ENCODE results near the gene RAB28. TPM values are rescaled to one million over a fixed set of nuclear protein-coding genes. Genes with fewer than 3 reads are reported as not detected.

The RAB28 gene
- total RNA-seq, 1 donor, result 16.7 TPM

DNA sequence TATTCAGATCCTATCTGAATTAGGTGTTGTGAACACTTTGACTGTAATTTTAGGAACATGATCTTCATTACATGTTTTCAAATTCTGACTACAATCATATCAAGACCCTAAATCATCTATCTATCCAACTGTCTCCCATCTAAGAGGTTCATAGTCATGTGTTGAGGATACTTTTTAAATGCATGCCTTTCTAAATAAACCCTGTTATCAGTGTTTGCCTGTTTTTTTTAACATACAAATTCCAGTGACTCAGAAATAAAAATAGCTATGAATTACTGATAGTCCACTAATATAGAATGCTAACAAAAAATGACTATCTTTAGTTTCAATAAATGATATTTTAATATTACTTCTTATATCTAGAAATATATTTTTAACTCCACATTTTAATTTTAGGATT, 8.0 kb downstream of the RAB28 start:
- no peak overlapping the region for H3K4me3 ChIP-seq (ENCODE audit: low read depth, low read length)
- TF ChIP-seq, protein P1, sequence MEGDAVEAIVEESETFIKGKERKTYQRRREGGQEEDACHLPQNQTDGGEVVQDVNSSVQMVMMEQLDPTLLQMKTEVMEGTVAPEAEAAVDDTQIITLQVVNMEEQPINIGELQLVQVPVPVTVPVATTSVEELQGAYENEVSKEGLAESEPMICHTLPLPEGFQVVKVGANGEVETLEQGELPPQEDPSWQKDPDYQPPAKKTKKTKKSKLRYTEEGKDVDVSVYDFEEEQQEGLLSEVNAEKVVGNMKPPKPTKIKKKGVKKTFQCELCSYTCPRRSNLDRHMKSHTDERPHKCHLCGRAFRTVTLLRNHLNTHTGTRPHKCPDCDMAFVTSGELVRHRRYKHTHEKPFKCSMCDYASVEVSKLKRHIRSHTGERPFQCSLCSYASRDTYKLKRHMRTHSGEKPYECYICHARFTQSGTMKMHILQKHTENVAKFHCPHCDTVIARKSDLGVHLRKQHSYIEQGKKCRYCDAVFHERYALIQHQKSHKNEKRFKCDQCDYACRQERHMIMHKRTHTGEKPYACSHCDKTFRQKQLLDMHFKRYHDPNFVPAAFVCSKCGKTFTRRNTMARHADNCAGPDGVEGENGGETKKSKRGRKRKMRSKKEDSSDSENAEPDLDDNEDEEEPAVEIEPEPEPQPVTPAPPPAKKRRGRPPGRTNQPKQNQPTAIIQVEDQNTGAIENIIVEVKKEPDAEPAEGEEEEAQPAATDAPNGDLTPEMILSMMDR (IDR thresholded peaks at IDR 0.05; ENCODE audit: insufficient read depth, low read length), result no peak

DNA sequence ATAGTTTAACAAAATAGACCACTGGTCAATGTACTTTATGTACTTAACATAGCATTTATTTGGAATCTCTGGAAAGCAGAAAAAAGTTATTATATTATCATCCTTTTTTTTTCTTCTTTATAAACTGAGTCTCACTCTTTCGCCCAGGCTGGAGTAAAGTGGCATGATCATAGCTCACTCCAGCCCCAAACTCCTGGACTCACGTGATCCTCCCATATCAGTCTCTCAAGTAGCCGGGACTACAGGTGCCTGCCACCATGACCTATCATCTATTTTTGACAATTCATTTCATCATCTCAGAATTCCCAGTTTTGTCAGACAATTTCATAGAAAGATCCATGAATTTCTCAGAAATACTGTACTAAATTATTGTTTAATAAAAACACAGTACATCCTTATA, 12.7 kb downstream of the RAB28 start:
- TF ChIP-seq, protein P1 (IDR thresholded peaks at IDR 0.05; ENCODE audit: insufficient read depth, low read length), result no peak
- no peak for DNase-seq (ENCODE audit: low read depth)
- no peak overlapping the region for H3K4me3 ChIP-seq (ENCODE audit: low read depth, low read length)

More for the DNA sequence above, 8.0 kb downstream of the RAB28 start:
- DNase-seq (ENCODE audit: low read depth), result no peak

DNA sequence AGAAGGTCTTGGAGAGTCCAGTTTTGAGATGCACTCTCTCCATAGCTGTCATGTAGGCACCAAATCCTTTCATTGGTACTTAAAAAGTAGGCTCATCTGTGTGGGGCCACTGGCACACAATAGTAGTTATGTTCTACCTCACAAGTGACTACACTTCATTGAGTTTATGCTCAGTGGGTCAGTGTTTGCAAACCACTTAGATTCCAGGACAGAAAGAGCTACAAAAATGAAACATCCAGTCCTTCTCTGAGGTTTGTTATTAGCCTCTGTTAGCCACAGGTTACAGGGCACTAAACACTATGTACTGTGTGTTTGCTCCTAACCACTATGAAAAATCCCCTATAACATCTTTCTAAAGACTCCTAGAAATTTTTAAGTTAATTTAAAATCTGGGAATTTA, 13.8 kb downstream of the RAB28 start:
- no peak for DNase-seq (ENCODE audit: low read depth)
- TF ChIP-seq, protein P1 (IDR thresholded peaks at IDR 0.05; ENCODE audit: insufficient read depth, low read length), result no peak
- no peak overlapping the region for H3K4me3 ChIP-seq (ENCODE audit: low read depth, low read length)

DNA sequence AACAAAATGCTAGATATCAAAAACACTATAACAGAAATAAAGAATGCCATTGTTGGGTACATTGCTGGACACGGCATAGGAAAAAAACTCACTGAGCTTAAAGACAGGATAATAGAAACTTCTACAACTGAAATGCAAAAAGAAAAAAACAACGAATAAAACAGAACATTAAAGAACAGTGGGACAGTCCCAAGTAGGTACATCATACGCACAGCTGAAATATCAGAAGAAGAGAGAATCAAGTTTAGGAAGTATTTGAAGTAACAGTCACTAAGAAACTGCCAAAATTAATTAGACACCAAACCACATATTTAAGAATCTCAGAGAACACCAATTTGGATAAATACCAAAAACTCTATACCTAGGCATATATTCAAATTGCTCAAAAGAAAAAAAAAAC, 19.2 kb downstream of the RAB28 start:
- no peak overlapping the region for H3K4me3 ChIP-seq (ENCODE audit: low read depth, low read length)
- no peak for DNase-seq (ENCODE audit: low read depth)
- TF ChIP-seq, protein P1 (IDR thresholded peaks at IDR 0.05; ENCODE audit: insufficient read depth, low read length), result no peak

DNA sequence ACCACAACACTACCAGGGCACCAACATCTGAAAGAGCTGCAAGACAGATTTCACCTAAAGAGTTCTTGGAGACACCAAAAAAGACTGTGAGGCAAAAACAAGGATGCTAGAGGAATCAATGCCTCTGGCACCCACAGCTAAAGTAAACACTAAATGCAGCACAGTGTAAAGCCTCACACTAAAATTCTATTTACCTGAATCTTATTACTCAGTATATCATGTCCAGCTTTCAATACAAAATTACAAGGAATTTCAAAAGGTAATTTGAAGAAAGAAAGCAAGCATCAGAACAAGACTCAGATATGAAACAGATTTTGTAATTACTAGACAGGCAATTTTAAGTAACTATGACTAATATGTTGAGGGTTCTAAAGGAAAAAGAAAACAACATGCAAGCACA, 19.6 kb downstream of the RAB28 start:
- TF ChIP-seq, protein P1 (IDR thresholded peaks at IDR 0.05; ENCODE audit: insufficient read depth, low read length), result no peak
- no peak for DNase-seq (ENCODE audit: low read depth)

DNA sequence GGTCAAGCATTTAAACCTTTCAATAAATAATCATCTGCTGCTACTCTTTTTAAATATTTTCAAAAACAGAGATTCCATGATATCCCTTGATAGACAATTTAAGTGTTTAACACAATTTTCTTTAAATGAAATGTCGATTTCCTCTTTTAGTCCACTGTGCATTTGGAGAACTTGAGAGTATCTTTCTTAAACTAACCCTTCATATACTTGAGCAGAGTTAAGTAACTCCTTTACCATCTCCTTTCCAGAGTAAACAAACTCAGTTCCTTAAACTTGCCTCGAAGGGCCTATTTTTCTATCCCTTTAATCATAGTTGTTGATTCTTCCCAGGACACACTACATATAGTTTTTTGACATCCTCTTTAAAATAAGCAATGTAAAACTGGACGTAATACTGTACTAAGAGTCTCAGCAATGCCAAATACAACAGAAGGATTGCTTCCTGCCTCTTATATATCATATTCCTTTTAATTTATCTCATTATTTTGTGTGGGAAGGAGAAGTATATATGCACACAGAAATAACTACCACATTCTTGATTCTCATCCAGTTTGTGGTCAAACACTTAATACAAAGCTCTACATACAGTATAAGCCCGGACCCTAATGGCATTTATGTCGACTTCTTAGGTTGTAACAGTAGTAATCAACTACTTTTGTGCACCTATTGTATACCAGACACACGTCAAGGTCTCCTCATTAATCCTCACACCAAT, 22.8 kb downstream of the RAB28 start:
- DNase-seq (ENCODE audit: low read depth), result no peak
- no peak overlapping the region for H3K4me3 ChIP-seq (ENCODE audit: low read depth, low read length)
- TF ChIP-seq, protein P1 (IDR thresholded peaks at IDR 0.05; ENCODE audit: insufficient read depth, low read length), result no peak

More for the DNA sequence above, 19.6 kb downstream of the RAB28 start:
- no peak overlapping the region for H3K4me3 ChIP-seq (ENCODE audit: low read depth, low read length)

DNA sequence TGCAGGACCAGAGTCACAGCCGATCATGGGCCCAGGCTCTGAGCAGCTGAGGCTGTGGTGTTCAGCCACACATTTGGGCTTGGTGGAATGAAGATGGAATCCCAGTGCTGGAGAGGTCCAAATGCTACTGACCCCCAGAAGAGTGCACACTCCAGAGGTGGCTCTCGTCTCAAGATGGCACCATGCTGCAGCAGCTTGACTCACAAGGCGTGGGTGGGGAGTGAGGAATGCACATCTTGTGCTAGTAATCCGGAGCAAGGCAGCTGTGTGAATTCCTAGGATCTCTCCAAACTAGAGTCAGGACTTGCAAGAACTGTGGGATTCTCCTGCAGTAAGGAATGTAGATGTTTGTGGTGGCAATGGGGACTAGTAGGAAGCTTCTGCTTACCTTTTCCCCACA, 28.7 kb downstream of the RAB28 start:
- TF ChIP-seq, protein P1 (IDR thresholded peaks at IDR 0.05; ENCODE audit: insufficient read depth, low read length), result no peak
- peak; percentile 10 for DNase-seq (ENCODE audit: low read depth)
- no peak overlapping the region for H3K4me3 ChIP-seq (ENCODE audit: low read depth, low read length)
